Measurements from ENCODE around the gene THOC2. TPM values are rescaled to one million over a fixed set of nuclear protein-coding genes. Genes with fewer than 3 reads are reported as not detected.

Gene THOC2
- total and polyA plus RNA-seq, 9 of the 15 experiments (the other 6 are each of a cell fraction or from before 2014, with no cell fraction given) = 131 to 234 (median 192) TPM

DNA sequence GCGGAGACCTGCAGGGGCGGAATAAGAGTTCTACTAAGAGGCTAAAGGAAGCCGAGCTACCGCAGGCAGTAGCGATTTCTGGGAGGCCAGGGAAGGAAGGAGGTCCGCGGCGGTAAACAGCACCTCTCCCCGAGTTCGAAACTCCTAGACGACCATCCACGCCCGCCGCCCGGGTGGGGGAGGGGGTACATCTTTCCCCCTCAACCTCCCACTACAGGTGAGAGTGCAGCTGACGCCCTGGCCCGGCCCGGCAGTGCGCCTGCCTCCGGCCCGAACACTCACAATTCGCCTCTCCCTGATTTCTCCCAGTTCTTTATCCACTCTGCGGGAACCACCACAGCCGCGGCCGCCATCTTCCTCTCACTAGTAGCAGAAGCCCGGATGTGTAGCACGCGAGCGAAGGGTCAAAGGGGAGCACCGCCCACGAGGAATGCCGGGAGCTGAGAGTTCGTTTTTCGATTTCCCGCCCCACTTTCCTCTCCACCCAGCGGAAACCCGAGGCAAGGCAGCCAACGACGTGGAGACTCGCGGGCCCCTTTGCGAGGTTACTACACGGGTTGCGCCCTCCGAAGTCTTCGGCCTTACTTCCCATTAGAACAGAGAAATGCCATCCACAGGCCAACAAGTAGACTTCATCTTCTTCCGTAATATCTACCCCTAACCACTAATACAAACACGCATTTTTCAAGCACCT lies at the start of gene THOC2 (continued):
- TF ChIP-seq KDM2B (CRISPR knock-in tag; IDR thresholded peaks at IDR 0.05) = no peak
- no peak for TF ChIP-seq HDAC8 (tag; IDR thresholded peaks at IDR 0.05)
- no peak for TF ChIP-seq NCOA4 (IDR thresholded peaks at IDR 0.05; ENCODE audit: partially characterized antibody)
- TF ChIP-seq ZNF133 (CRISPR knock-in tag; IDR thresholded peaks at IDR 0.05) = no peak
- TF ChIP-seq TOE1 (IDR thresholded peaks at IDR 0.05; ENCODE audit: borderline replicate concordance) = peak; percentile 18; the same call in 1 of the 2 replicates
- TF ChIP-seq TOE1 (CRISPR knock-in tag; IDR thresholded peaks at IDR 0.05; ENCODE audit: borderline replicate concordance, low read depth) = no peak
- TF ChIP-seq, protein P1, sequence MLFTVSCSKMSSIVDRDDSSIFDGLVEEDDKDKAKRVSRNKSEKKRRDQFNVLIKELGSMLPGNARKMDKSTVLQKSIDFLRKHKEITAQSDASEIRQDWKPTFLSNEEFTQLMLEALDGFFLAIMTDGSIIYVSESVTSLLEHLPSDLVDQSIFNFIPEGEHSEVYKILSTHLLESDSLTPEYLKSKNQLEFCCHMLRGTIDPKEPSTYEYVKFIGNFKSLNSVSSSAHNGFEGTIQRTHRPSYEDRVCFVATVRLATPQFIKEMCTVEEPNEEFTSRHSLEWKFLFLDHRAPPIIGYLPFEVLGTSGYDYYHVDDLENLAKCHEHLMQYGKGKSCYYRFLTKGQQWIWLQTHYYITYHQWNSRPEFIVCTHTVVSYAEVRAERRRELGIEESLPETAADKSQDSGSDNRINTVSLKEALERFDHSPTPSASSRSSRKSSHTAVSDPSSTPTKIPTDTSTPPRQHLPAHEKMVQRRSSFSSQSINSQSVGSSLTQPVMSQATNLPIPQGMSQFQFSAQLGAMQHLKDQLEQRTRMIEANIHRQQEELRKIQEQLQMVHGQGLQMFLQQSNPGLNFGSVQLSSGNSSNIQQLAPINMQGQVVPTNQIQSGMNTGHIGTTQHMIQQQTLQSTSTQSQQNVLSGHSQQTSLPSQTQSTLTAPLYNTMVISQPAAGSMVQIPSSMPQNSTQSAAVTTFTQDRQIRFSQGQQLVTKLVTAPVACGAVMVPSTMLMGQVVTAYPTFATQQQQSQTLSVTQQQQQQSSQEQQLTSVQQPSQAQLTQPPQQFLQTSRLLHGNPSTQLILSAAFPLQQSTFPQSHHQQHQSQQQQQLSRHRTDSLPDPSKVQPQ (CRISPR knock-in tag; IDR thresholded peaks at IDR 0.05; ENCODE audit: borderline replicate concordance) = no peak
- TF ChIP-seq, protein P2, sequence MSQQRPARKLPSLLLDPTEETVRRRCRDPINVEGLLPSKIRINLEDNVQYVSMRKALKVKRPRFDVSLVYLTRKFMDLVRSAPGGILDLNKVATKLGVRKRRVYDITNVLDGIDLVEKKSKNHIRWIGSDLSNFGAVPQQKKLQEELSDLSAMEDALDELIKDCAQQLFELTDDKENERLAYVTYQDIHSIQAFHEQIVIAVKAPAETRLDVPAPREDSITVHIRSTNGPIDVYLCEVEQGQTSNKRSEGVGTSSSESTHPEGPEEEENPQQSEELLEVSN (IDR thresholded peaks at IDR 0.05; ENCODE audit: borderline replicate concordance in 1 of 2, extremely low read depth in 1 of 2, insufficient read depth in 1 of 2, insufficient read length in 1 of 2, low read depth in 1 of 2, low read length in 1 of 2, poor library complexity in 1 of 2, severe bottlenecking in 1 of 2) = peak; percentile 85 to 88
- 0 out of 2 replicates have a peak, but pooled peaks have one; percentile 22 for TF ChIP-seq TEAD4 (IDR thresholded peaks at IDR 0.05; ENCODE audit: low read length)
- no peak for TF ChIP-seq TEAD4 (CRISPR knock-in tag; IDR thresholded peaks at IDR 0.05; ENCODE audit: borderline replicate concordance)
- peak; percentile 88 for TF ChIP-seq MYC (IDR thresholded peaks at IDR 0.05; ENCODE audit: low read depth, low read length)
- no peak for TF ChIP-seq MYC (CRISPR knock-in tag; IDR thresholded peaks at IDR 0.05; ENCODE audit: borderline replicate concordance, low read depth)
- no peak for TF ChIP-seq ZNF24 (IDR thresholded peaks at IDR 0.05)
- no peak for TF ChIP-seq ZNF124 (CRISPR knock-in tag; IDR thresholded peaks at IDR 0.05)
- TF ChIP-seq ZNF311 (CRISPR knock-in tag; IDR thresholded peaks at IDR 0.05) = no peak
- TF ChIP-seq, protein P3, sequence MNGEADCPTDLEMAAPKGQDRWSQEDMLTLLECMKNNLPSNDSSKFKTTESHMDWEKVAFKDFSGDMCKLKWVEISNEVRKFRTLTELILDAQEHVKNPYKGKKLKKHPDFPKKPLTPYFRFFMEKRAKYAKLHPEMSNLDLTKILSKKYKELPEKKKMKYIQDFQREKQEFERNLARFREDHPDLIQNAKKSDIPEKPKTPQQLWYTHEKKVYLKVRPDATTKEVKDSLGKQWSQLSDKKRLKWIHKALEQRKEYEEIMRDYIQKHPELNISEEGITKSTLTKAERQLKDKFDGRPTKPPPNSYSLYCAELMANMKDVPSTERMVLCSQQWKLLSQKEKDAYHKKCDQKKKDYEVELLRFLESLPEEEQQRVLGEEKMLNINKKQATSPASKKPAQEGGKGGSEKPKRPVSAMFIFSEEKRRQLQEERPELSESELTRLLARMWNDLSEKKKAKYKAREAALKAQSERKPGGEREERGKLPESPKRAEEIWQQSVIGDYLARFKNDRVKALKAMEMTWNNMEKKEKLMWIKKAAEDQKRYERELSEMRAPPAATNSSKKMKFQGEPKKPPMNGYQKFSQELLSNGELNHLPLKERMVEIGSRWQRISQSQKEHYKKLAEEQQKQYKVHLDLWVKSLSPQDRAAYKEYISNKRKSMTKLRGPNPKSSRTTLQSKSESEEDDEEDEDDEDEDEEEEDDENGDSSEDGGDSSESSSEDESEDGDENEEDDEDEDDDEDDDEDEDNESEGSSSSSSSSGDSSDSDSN (IDR thresholded peaks at IDR 0.05; ENCODE audit: borderline replicate concordance in 1 of 2, low read depth in 2 of 2, low read length in 2 of 2) = 0 out of 4 replicates have a peak, but pooled peaks have one; percentile 10
- TF ChIP-seq ARHGAP35 (IDR thresholded peaks at IDR 0.05; ENCODE audit: partially characterized antibody) = no peak
- no peak for TF ChIP-seq SMARCC2 (IDR thresholded peaks at IDR 0.05; ENCODE audit: low read depth)
- TF ChIP-seq ZNF140 (CRISPR knock-in tag; IDR thresholded peaks at IDR 0.05) = no peak
- no peak for TF ChIP-seq HNRNPH1 (optimal IDR thresholded peaks at IDR 0.05; ENCODE audit: low read depth, low read length)
- no peak for TF ChIP-seq HLTF (IDR thresholded peaks at IDR 0.05)
- TF ChIP-seq ZNF717 (CRISPR knock-in tag; IDR thresholded peaks at IDR 0.05) = no peak
- no peak for TF ChIP-seq ZNF79 (CRISPR knock-in tag; IDR thresholded peaks at IDR 0.05; ENCODE audit: low read depth)
